Smooth muscle cell of trachea (primary cell): ENCODE results near the gene DCHS2. TPM values are rescaled to one million over a fixed set of nuclear protein-coding genes. Genes with fewer than 3 reads are reported as not detected.

Experiments used
- total RNA-seq: library from RNA; depleted of rRNA; stranded (reverse); fragments of >200 nt; gene quantifications from 2 replicates; pipeline ENCODE4 v1.2.1, GENCODE V29; 2014

DCHS2 gene, protein sequence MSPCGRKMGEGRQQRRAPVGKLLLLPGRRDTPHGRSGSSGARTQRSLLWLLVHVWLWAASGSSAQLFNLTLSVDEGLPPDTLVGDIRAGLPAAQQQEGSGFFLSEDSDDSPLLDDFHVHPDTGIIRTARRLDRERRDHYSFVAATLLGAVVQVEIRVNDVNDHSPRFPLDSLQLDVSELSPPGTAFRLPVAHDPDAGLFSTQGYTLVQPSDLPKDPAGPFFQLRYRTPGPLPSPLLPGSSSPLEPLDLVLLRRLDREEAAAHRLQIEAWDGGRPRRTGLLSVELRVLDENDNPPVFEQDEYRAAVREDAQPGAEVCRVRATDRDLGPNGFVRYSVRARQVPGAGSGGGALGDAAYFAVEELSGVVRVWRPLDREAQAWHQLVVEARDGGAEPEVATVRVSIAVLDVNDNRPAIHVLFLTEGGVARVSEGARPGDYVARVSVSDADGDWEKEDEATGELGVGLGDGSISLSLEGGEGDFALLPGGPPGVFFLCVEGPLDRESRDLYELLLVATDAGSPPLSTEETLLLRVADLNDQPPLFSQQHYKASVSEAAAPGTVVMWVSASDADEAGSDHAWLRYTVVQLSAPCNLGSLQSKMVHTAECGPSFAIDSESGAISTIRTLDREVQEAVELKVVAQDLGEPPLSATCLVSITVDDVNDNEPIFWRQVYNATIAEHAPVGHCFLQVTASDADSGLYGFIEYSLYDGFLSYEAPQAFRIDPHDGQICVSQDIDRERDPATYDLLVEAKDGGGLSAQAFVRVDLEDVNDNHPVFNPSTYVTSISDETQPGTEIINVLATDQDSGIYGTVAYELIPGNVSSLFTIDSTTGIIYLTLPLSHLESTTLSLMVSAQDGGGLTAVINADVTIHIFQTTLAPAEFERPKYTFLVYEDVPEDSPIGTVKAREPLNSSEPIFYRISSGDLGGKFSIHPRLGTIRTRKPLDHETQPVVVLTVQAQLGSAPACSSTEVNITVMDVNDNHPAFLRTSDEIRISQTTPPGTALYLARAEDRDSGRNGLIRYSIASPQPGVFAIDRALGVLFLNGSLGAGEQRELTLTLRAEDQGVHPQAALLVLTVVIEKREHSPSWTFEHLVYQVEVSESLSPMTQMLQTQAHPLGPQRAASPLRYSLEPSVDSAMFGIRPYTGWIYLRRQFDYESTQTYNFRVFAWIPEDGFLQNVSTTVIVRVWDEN (N-terminal part only)
- total RNA-seq = 0.15 TPM in 1 of 2 replicates, not detected in the other

DNA sequence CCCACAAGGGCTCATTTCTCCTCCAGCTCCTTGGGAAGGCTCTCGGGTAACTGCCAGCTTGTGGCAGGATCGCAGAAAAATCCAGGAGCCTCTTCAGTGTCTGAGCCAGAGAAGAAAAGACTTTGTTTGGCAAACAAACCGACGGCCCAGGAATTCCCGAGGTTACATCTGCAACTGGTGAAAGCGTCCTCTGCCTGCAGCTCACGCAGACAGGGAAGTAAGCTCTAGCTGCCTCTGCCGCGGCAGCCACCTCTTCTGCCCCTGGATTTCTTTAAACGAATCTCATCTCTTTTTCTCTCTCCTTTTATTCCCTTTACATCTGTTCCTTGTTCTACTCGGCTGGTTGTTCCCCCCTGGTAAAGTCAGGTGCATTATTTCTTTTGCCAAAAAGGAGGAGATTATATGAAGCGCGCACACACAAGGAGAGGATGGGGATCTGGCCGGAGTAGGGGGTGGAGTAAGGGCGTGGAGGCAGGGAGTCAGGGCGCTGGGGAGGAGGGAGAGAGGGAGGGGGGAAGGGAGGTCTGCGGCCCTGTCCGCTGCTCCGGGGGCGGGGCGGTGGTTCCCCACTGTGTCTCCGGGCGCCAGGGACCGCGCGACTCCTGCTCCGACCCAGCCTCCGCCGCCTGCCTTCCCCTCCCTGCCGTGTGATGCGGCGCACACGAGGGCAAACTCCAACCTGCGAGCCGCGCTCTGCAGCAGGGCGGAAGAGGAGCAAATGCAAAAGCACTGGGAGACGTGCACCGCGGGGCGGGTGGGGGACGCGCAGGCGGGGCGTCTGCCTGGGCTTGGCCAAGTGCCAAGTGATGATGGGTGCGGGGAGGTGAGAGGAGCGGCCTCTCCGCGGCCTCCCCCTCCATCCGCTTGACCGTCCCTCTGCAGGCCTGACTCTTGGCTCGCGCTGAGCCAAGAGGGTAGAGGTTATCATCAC, at the start of gene DCHS2:
TSS of gene DCHS2 (minus strand) at position 459 of the 931 bp plus-strand sequence. CDS start at position 15, 444 bp downstream.

Other genes starting within 250 kb of the DCHS2 start
- 87.8 and 119 TPM in 2 replicates for gene PLRG1, start 58.6 kb upstream of the DCHS2 start, total RNA-seq
- not detected in 2 replicates for gene FGB, start 71.2 kb upstream of the DCHS2 start, total RNA-seq
- not detected in 2 replicates for gene FGA, start 98.9 kb upstream of the DCHS2 start, total RNA-seq
- gene FGG, start 120.9 kb upstream of the DCHS2 start, total RNA-seq = not detected in 2 replicates